H1 (cell line): ENCODE data around the gene FBN3. TPM values are rescaled to one million over a fixed set of nuclear protein-coding genes. Genes with fewer than 3 reads are reported as not detected.

ENCODE experiments used
- CTCF ChIA-PET: fragments of 300-600 bp; sonication (Branson Sonifier 250); formaldehyde crosslinking; loops from one replicate; lab custom pipeline; 2021; ENCODE audit not compliant: partially characterized antibody; lab: Charles Lee
- POLR2A ChIA-PET: fragments of 300-600 bp; sonication (Branson Sonifier 250); formaldehyde crosslinking; loops from one replicate; lab custom pipeline; 2021; ENCODE audit warnings: inconsistent platforms; ENCODE audit not compliant: partially characterized antibody; lab: Charles Lee
- DNase-seq, 2 experiments: peaks; one replicate each; pipeline versions ENCODE4 v3.0.0 to v3.0.0-alpha.2; 2010 to 2022; ENCODE audit warnings: low spot score in 2 of 2, low read depth in 1 of 2, mixed read lengths in 1 of 2
- FAIRE-seq: peaks from 2 replicates; lab custom pipeline; 2011; peaks lifted over from hg19 to GRCh38; lab: Jason Lieb, UNC
- H2AFZ ChIP-seq: 2 replicates; pipeline ENCODE4 v1.8.1; 2012; ENCODE audit warnings: low read length, inconsistent platforms
- H2AK5ac ChIP-seq: 2 replicates; pipeline ENCODE4 v1.6.1; 2013; ENCODE audit warnings: low read depth, low read length
- H2BK120ac ChIP-seq: replicated peaks from 2 replicates; pipeline ENCODE3; 2013; ENCODE audit warnings: low read depth, low read length, inconsistent platforms
- H2BK12ac ChIP-seq: 2 replicates; pipeline ENCODE4 v1.6.1; 2013; ENCODE audit warnings: low read depth, low read length
- H2BK15ac ChIP-seq: 2 replicates; pipeline ENCODE4 v1.6.1; 2013; ENCODE audit warnings: low read length
- H2BK20ac ChIP-seq: 2 replicates; pipeline ENCODE4 v1.6.1; 2013; ENCODE audit warnings: low read length
- H2BK5ac ChIP-seq: 2 replicates; pipeline ENCODE4 v1.6.1; 2013; ENCODE audit warnings: low read depth, low read length
- H3K14ac ChIP-seq: 2 replicates; pipeline ENCODE4 v1.6.1; 2013; ENCODE audit warnings: inconsistent platforms; ENCODE audit not compliant: insufficient read length
- H3K18ac ChIP-seq: 2 replicates; pipeline ENCODE4 v1.6.1; 2013; ENCODE audit warnings: low read length; ENCODE audit errors: extremely low read depth
- H3K23ac ChIP-seq: 2 replicates; pipeline ENCODE4 v1.6.1; 2013; ENCODE audit warnings: inconsistent platforms; ENCODE audit not compliant: insufficient read length
- H3K23me2 ChIP-seq: 2 replicates; pipeline ENCODE4 v1.6.1; 2013; ENCODE audit warnings: low read depth, low read length
- H3K27ac ChIP-seq: 2 replicates; pipeline ENCODE4 v1.6.1; 2011; ENCODE audit warnings: low read depth, low read length, inconsistent platforms
- H3K27me3 ChIP-seq, 4 experiments: replicated peaks in 1 of 4; 1 replicate in 1 of 4; 2 replicates in 3 of 4; pipeline versions ENCODE4 v1.6.1 to v1.8.1; 2011 to 2013; ENCODE audit warnings: low read length in 3 of 4, mild to moderate bottlenecking in 3 of 4, inconsistent platforms in 2 of 4, mixed read lengths in 2 of 4, moderate library complexity in 1 of 4; ENCODE audit not compliant: control insufficient read depth in 3 of 4, insufficient read depth in 3 of 4; ENCODE audit errors: extremely low read depth in 1 of 4
- H3K36me3 ChIP-seq, 4 experiments: 2 replicates each; pipeline versions ENCODE4 v1.6.1 to v1.8.1; 2011 to 2013; ENCODE audit warnings: mild to moderate bottlenecking in 4 of 4, low read length in 3 of 4, moderate library complexity in 2 of 4, control low read depth in 1 of 4, inconsistent platforms in 1 of 4; ENCODE audit not compliant: insufficient read depth in 4 of 4, control insufficient read depth in 2 of 4
- H3K4ac ChIP-seq: replicated peaks from 2 replicates; pipeline ENCODE3; 2013; ENCODE audit warnings: low read length, low read depth, mixed read lengths, inconsistent platforms; ENCODE audit not compliant: insufficient read length
- H3K4me1 ChIP-seq, 4 experiments: replicated peaks in 1 of 4; 1 replicate in 1 of 4; 2 replicates in 3 of 4; pipeline versions ENCODE4 v1.6.1 to v1.8.1; 2011 to 2013; ENCODE audit warnings: low read length in 3 of 4, inconsistent platforms in 2 of 4, mixed read lengths in 1 of 4; ENCODE audit not compliant: insufficient read depth in 4 of 4, control insufficient read depth in 3 of 4
- H3K4me2 ChIP-seq, 2 experiments: 2 replicates each; pipeline versions ENCODE4 v1.6.1 to v1.8.1; 2011 to 2013; ENCODE audit warnings: low read depth in 2 of 2, low read length in 2 of 2, control low read depth in 1 of 2, inconsistent platforms in 1 of 2, mild to moderate bottlenecking in 1 of 2; ENCODE audit not compliant: insufficient read depth in 1 of 2
- H3K4me3 ChIP-seq, 4 experiments: fragments of 200-600, 300-600 bp in 1 of 4; sonication (generic), shearing (Covaris generic), sonication (Bioruptor Twin) in 1 of 4; 2 replicates each; pipeline versions ENCODE4 v1.5.1 to v1.8.1; 2011 to 2016; ENCODE audit warnings: low read length in 4 of 4, low read depth in 3 of 4, control low read depth in 2 of 4, inconsistent platforms in 2 of 4, mild to moderate bottlenecking in 2 of 4, mixed read lengths in 1 of 4, moderate library complexity in 1 of 4; ENCODE audit not compliant: insufficient read depth in 2 of 4; ENCODE audit errors: extremely low read depth in 1 of 4
- H3K56ac ChIP-seq: replicated peaks from 2 replicates; pipeline ENCODE3; 2013; ENCODE audit warnings: low read depth, mild to moderate bottlenecking, mixed read lengths, low read length, inconsistent platforms; ENCODE audit not compliant: insufficient read length
- H3K79me1 ChIP-seq: 2 replicates; pipeline ENCODE4 v1.6.1; 2013; ENCODE audit warnings: low read depth, low read length, control low read depth
- H3K79me2 ChIP-seq, 2 experiments: 2 replicates each; pipeline versions ENCODE4 v1.6.1 to v1.8.1; 2012 to 2013; ENCODE audit warnings: low read length in 2 of 2, mild to moderate bottlenecking in 2 of 2, inconsistent platforms in 1 of 2; ENCODE audit not compliant: insufficient read depth in 2 of 2, control insufficient read depth in 1 of 2
- H3K9ac ChIP-seq, 4 experiments: replicated peaks in 1 of 4; 1 replicate in 1 of 4; 2 replicates in 3 of 4; pipeline versions ENCODE4 v1.6.1 to v1.8.1; 2011 to 2013; ENCODE audit warnings: low read depth in 3 of 4, low read length in 3 of 4, control low read depth in 2 of 4, mild to moderate bottlenecking in 2 of 4, moderate library complexity in 2 of 4, inconsistent platforms in 1 of 4; ENCODE audit errors: extremely low read depth in 1 of 4
- H3K9me3 ChIP-seq, 2 experiments: 2 replicates each; pipeline versions ENCODE4 v1.6.1 to v1.8.1; 2012 to 2013; ENCODE audit warnings: mild to moderate bottlenecking in 2 of 2, moderate library complexity in 2 of 2, control low read depth in 1 of 2, inconsistent platforms in 1 of 2, low read depth in 1 of 2, low read length in 1 of 2, mixed read lengths in 1 of 2; ENCODE audit not compliant: insufficient read depth in 2 of 2
- H4K20me1 ChIP-seq, 2 experiments: replicated peaks in 1 of 2; 2 replicates each; pipeline versions ENCODE3 to v1.8.1; 2011 to 2013; ENCODE audit warnings: inconsistent platforms in 2 of 2, low read length in 2 of 2, mild to moderate bottlenecking in 1 of 2; ENCODE audit not compliant: insufficient read depth in 2 of 2, control insufficient read depth in 1 of 2
- H4K5ac ChIP-seq: 2 replicates; pipeline ENCODE4 v1.6.1; 2013; ENCODE audit warnings: low read length, low read depth, mixed read lengths, inconsistent platforms; ENCODE audit not compliant: insufficient read length
- H4K8ac ChIP-seq: 2 replicates; pipeline ENCODE4 v1.8.0; 2013; ENCODE audit warnings: mild to moderate bottlenecking, moderate library complexity, low read length, inconsistent platforms; ENCODE audit not compliant: insufficient read depth; ENCODE audit errors: extremely low read depth
- H4K91ac ChIP-seq: replicated peaks from 2 replicates; pipeline ENCODE3; 2013; ENCODE audit warnings: low read length, mixed read lengths, inconsistent platforms; ENCODE audit not compliant: insufficient read length
- CTBP2 ChIP-seq: IDR thresholded peaks from 2 replicates; pipeline ENCODE4 v1.7.0; 2011; ENCODE audit warnings: borderline replicate concordance, mild to moderate bottlenecking, moderate library complexity, mixed read lengths, low read length; ENCODE audit not compliant: insufficient read depth, insufficient read length
- NANOG ChIP-seq: IDR thresholded peaks from 2 replicates; pipeline ENCODE4 v1.6.1; 2011; ENCODE audit warnings: low read length, low read depth, mild to moderate bottlenecking, inconsistent platforms; ENCODE audit not compliant: insufficient read depth, poor library complexity, severe bottlenecking
- POLR2A ChIP-seq, 2 experiments: IDR thresholded peaks; 1 replicate in 1 of 2; 2 replicates in 1 of 2; pipeline ENCODE4 v1.6.1; 2011; ENCODE audit warnings: low read depth in 2 of 2, low read length in 2 of 2, mild to moderate bottlenecking in 2 of 2; ENCODE audit errors: control extremely low read depth in 1 of 2
- POLR2AphosphoS5 ChIP-seq: IDR thresholded peaks from 2 replicates; pipeline ENCODE4 v1.6.1; 2011; ENCODE audit warnings: low read depth, low read length
- RBBP5 ChIP-seq: IDR thresholded peaks from 2 replicates; pipeline ENCODE4 v1.7.1; 2012; ENCODE audit warnings: low read depth, mild to moderate bottlenecking, inconsistent platforms, low read length, moderate library complexity, borderline replicate concordance
- SP4 ChIP-seq: IDR thresholded peaks from 2 replicates; pipeline ENCODE4 v1.6.1; 2012; ENCODE audit warnings: low read length, inconsistent platforms
- WGBS, 2 experiments: shearing (Covaris generic) in 1 of 2; methylation state at CpG; one replicate each; pipeline versions ENCODE4 v1.1.6 to v1.1.7; 2013 to 2015; ENCODE audit warnings: low lambda C conversion rate in 2 of 2, mixed read lengths in 2 of 2, inconsistent platforms in 1 of 2, low coverage in 1 of 2, missing lambda C conversion rate in 1 of 2; ENCODE audit not compliant: insufficient replicate concordance in 2 of 2, insufficient coverage in 1 of 2, insufficient read length in 1 of 2; ENCODE audit errors: extremely low coverage in 1 of 2, missing lambda C conversion rate in 1 of 2; 5-methylcytosine and 5-hydroxymethylcytosine counted together
- polyA plus RNA-seq, 7 experiments: library from polyadenylated mRNA; depleted of rRNA in 3 of 7; stranded (reverse) in 5 of 7; unstranded in 2 of 7; fragments of >200 nt in 5 of 7; fragments of 200-250 nt in 2 of 7; gene quantifications; 1 replicate in 5 of 7; 2 replicates in 1 of 7; 4 replicates in 1 of 7; pipeline versions ENCODE4 v1.2.1 to v1.2.3, GENCODE V29; 2011 to 2013; ENCODE audit warnings: missing spikeins in 2 of 7, mixed read lengths in 2 of 7
- total RNA-seq: library from RNA; stranded (reverse); fragmentation: NEBNext Ultra II Directional; extraction: Animal tissue kit (Norgen Biotek cat#: 25700); gene quantifications from 2 replicates; pipeline ENCODE4 v1.2.1, GENCODE V29; 2021

Gene FBN3
- total and polyA plus RNA-seq, 2 of the 8 experiments (the other 6 are each of a cell fraction or from before 2014, with no cell fraction given): 37.1 to 38.7 TPM

DNA sequence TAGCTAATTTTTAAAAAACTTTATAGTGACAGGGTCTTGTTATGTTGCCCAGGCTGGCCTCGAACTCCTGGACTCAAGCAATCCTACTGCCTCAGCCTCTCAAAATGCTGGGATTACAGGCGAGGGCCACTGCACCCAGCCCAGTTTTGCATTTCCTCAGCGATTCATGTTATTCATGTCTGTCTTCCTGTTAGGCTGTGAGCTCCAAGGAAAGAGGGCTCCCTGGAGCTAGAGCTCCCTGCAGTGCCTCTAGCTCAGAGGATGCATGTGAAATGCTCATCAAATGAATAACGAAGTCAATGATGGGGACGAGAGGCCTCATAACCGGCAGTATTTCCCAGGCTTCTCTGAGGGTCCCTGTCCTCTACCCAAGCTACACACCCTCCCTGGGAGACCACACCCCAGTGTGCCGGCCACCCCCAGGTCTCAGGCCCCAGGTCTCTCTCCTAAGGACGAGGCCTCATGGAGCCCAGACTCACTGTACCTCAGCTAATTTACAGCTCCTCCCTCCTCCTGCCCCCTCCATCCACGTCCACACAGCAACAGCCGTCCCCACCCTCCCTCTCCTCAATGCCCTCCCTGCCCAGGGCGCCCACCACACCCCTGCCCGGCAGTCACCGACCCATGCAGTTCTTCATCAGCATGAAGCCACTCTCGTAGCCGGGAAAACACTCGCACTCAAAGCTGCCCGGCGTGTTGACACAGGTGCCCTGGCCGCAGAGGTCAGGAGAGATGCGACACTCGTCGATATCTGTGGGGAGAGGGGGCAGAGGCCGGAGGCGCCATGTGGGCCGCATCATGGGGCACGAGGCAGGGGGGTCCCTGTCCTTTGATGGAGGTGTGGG, 28.5 kb downstream of the FBN3 start:
- H3K27me3 ChIP-seq: no peaks in the 10 kb centered on the region
- H2BK20ac ChIP-seq: no peak overlapping the region
- no peak overlapping the region; a peak in 1 of 7 replicates for H3K9ac ChIP-seq
- no peak overlapping the region for H3K4me3 ChIP-seq
- peak overlapping the region; percentile 8 for H3K4ac ChIP-seq
- H3K79me2 ChIP-seq: 0 out of 4 replicates have a peak, but pooled peaks cover 0 to 3% of the 10 kb centered on the region in 2 experiments
- no peaks in the 10 kb centered on the region for H3K9me3 ChIP-seq
- H2BK5ac ChIP-seq: peak overlapping the region; percentile 88
- TF ChIP-seq POLR2AphosphoS5: 0 out of 2 replicates have a peak, but pooled peaks have one; percentile 12
- TF ChIP-seq RBBP5: no peak
- no peak for TF ChIP-seq CTBP2
- TF ChIP-seq NANOG: peak; percentile 14
- no peak for TF ChIP-seq SP4
- TF ChIP-seq POLR2A (IDR thresholded peaks at IDR 0.05; ENCODE audit: control extremely low read depth in 1 of 2, low read depth in 2 of 2, low read length in 2 of 2): no peak
- H4K91ac ChIP-seq: peak overlapping the region; percentile 97
- H3K4me1 ChIP-seq: peaks cover 0 to 7% (median 6%) of the 10 kb centered on the region in 4 experiments; a peak in 5 of 7 replicates
- no peaks in the 10 kb centered on the region for H3K79me1 ChIP-seq
- peak overlapping the region; percentile 61; the same call in 1 of the 2 replicates for H2BK15ac ChIP-seq
- 0 out of 2 replicates have a peak, but pooled peaks cover 2% of the 10 kb centered on the region for H3K23me2 ChIP-seq
- DNase-seq (peak; percentile 17 to 56), FAIRE-seq (no peak)
- no peak overlapping the region for H2AFZ ChIP-seq
- no peak overlapping the region for H3K23ac ChIP-seq
- H4K5ac ChIP-seq: no peak overlapping the region
- H3K4me2 ChIP-seq: peak overlapping the region in 1 of 2 experiments; percentile 43; a peak in 2 of 4 replicates
- H3K14ac ChIP-seq: no peak overlapping the region
- H2BK12ac ChIP-seq: peak overlapping the region; percentile 75; the same call in 1 of the 2 replicates
- peak overlapping the region; percentile 71; the same call in 1 of the 2 replicates for H3K18ac ChIP-seq
- H3K56ac ChIP-seq: no peak overlapping the region
- CTCF ChIA-PET: no interaction called here
- peak overlapping the region; percentile 9; the same call in 1 of the 2 replicates for H3K27ac ChIP-seq
- peaks cover 0 to 7% of the 10 kb centered on the region in 2 experiments for H4K20me1 ChIP-seq
- H2BK120ac ChIP-seq: no peak overlapping the region
- H4K8ac ChIP-seq: no peak overlapping the region; the same call in 1 of the 2 replicates
- POLR2A ChIA-PET: interaction anchor here (0.7 to 2.4 kb wide), 7 partner anchors 10 to 189 kb away, joined by 3 to 7 read pairs (median 3); partner anchors contain the start of gene TIMM44
- 0 out of 2 replicates have a peak overlapping the region, but pooled peaks have one; percentile 39 for H2AK5ac ChIP-seq
- 77% methylated on average over 24 of the region's 26 CpGs; no CpG with 5 or more reads in 1 of the 2 experiments for WGBS, 2 experiments
- peaks cover 7 to 27% (median 22%) of the 10 kb centered on the region in 4 experiments; a peak in 6 of 8 replicates for H3K36me3 ChIP-seq
